HG02885 (cell line): ENCODE data around the gene TMEM9B.

Experiments used
- ATAC-seq: cut with Tn5 transposase; IDR thresholded peaks from one replicate; pipeline ENCODE4 v1.9.1; 2021; ENCODE audit warnings: mild to moderate bottlenecking; ENCODE audit not compliant: unreplicated experiment, poor library complexity

The TMEM9B gene

DNA sequence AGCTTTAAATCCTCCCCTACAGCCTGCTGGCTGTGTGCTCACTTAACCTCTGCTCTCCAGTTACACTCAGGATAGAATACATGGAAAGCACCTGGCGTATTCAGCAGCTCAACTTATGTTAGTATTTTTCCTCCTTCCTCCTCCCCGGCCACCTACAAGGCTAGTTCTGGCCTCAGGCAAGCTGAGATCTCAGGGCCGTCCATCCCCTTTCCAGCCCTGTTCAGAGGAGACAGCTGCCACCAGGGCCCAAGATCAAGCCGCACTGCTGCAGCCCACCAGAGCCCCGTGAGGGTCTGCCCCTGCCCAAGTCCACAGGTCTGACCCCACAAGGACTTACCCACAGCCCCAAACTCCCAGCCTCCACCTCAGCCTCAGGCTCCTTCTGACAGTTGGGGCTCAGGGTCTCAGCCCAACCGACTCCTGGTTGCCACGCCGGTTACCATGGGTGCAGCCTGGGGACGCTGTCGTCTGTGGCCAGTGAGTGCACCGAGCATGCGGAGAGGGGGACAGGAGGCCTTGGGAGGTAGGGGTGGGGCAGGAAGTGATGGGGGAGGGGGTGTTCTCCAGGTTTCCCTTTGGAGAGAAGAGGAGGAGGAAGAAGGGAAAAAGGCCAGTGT is 31.6 kb downstream of the TMEM9B start, which contains the start of gene C11orf16:
Gene C11orf16, minus strand, starts transcription at position 384 of the 617 bp plus-strand sequence. CDS start 639 bp downstream, outside the sequence.
- no peak for ATAC-seq

DNA sequence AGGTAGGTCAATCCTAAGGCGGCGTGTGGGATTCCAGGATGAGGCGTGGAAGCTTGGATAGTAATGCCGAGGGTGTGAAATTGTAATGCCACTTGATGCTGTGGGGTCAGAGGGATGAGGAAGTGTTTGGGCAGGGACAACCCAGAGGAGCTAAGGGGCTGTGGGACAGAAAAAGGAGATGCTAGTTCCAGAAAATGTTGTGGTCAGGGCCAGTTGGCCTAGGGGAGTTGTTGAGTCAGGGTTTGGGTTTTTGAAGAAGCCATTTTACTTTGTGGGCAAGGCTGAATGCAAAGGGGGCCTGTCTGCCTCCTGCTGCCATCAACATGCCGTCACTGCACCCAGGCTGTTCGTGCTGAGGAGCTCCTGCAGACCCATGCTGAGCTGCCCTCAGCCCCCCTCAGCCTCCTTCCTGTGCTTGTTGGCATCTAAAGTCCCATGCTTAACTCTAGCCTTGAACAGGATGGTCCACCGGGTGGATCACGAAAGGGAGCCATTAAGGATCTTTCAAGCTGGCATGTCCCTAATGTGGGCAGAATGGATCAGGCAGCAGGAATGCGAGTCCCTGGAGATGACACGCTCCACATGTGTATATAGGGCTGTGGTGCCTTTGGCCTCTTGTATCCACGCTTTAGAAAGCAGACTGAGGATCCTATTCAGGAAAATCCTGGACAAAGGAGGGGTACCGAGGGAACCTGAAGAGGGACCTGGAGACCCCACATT is 33.6 kb downstream of the TMEM9B start:
- no peak for ATAC-seq

DNA sequence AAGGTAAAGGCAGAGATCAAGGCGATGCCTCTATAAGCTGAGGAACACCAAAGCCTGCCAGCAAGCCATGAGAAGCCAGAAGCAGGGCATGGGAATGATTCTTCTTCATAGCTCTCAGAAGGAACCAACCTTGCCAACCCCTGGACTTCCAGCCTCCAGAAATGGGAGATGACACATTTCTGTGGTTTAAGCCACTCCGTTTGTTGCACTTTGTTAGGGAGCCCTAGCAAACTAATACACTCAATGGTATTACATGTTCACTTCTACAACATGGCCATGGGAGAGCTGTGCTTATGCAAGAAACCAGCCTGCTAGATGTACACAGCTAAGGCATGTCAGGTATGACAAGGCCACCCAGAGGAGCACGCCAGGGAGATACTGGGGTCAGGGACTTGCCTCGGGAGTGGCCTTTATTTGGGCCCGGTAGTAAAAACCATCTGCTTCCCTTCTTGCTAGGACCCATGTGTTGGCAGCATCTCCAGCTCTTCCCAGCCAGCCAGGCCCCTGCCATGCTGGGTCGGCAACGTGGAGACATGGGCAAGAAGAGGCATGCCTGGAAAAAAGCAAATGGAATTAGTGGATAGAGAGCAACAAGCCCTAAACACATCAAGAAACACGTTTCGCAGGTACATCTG is 35.1 kb downstream of the TMEM9B start:
- ATAC-seq: no peak

DNA sequence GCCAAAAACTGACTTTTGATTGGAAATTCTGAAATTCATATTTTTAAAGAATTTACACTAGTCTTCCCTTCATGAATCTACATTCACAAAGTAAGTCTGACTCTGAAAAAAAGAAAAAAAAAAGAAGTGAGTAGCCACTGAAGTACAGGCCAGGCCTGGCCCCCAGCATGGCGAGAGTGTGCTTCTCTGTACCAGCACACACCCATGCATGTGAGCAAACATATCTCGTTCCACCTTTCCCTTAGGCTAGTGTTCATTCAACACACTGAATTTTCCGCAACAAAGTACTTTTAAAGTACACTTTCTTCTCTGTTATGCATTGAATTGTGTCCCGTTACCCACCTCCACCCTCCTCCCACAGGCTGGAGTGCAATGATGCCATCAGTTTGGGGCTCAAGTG is 36.0 kb downstream of the TMEM9B start:
- no peak for ATAC-seq

DNA sequence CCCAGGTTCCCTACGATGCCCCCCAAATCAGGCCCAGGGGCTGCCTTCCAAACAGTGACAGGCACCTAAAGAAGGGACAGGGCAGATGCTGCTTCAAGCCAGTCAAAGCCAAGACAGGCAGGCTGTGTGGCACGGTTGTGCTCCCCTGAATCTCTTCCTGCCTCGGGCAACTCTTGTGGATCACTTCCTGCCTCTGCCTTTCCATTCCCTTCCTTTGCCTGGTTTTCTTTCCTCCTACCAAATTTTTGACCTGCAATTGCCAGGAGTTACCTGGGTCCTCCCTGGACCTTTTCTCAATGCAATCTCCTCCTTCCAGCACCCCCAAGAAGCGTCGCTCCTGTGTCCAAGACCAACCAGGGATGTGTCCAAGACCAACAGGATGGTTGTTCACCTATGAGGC is 37.0 kb downstream of the TMEM9B start:
- no peak for ATAC-seq

DNA sequence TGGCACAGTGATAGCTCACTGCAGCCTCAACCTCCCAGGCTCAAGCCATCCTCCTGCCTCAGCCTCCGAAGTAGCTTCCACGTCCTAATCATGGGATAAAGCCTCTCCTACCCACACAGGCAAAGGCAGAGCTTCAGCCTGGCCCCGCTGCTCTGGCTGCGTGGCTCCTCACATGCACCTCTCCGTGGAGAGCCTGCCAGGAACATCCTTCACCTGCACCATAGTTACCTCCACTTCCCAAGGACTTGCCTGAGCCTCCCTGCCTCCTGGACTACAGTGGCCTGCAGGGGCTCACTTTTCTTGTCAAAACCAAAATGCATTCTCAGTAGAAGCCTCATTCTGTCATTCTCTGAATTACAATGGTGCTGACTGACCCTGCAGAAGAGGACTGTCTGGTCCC is 38.0 kb downstream of the TMEM9B start:
- ATAC-seq: no peak

- no peak for ATAC-seq
Measured at GRCh38 chr11:8925711-8926110, 38.5 kb downstream of the TMEM9B start.

DNA sequence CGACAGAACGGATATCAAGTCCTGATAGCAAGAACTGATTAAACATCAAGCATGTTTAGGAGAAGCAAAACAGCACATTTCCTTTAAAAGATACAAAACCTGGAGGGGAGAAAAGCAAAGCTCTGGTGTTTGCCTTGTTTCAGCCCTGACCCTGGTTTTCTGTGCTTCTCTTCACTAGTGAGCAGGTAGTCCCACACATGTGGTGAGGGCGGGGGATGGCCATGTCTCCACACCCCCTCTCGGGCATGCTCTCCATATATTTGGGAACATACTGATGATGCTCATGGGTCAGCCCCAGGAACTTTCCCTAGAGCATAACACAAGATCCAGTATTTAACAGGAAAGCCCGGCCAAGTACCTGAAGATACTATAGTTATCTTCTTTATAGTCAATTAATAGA is 41.6 kb downstream of the TMEM9B start:
- ATAC-seq: no peak

GRCh38 chr11:8917157-8917825 is 47.0 kb downstream of the TMEM9B start:
- ATAC-seq: no peak

DNA sequence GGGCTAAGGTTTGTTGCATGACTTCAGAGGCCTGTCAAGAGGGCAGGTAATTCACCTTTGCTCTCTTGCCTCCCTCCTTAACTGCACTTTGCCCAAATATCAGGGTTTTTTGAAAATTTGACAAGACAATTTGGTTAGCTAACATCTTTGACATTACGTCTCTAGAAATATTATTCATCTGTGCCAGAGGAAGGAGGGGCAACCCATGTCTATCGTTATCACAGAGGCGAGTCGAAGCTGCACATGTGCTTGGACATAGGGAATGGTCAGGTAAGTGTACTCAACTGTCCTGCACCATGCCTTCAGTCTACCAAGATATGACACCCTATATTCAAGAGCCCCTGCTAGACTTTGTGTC is 49.6 kb downstream of the TMEM9B start:
- no peak for ATAC-seq

- ATAC-seq: no peak
Measured at GRCh38 chr11:8913961-8914660, 50.1 kb downstream of the TMEM9B start.

DNA sequence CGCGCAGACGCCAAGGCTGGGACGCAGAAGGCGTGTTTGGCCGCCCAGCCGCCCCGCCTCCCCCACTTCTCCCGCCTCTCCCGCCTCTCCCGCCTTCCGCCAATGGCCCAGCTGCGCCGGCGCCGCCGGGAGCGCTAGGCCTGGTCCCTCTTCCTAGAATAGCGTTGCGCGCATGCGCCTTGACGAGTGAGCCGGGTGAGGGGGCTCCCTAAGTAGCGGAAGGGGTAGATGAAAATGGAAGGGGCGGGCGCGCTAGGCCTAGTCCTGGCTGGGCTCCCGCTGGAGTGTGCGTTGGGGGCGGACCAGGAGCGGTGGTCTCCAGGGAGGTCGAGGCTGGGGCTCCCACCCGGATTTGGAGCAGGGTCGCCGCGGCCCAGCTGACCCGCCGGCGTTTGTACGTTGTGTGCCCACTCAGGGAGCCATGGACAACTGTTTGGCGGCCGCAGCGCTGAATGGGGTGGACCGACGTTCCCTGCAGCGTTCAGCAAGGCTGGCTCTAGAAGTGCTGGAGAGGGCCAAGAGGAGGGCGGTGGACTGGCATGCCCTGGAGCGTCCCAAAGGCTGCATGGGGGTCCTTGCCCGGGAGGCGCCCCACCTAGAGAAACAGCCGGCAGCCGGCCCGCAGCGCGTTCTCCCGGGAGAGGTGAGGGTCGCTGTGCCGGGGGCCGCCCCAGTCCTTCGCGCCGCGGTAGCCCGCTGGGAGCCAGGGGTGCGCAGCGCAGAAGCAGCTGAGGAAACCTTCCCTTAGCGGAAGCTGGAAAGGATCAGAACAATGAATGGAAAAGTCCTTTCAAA is 53.0 kb downstream of the TMEM9B start, which contains the start of gene AKIP1:
Gene AKIP1, plus strand, starts transcription at position 161 of the 795 bp plus-strand sequence. Its CDS starts 261 bp downstream, at position 422.
- ATAC-seq: peak; percentile 87

- ATAC-seq: peak; percentile 10
Measured at GRCh38 chr11:8910649-8911026, 53.6 kb downstream of the TMEM9B start.

- ATAC-seq: no peak
Measured at GRCh38 chr11:8908099-8908498, 56.1 kb downstream of the TMEM9B start.

DNA sequence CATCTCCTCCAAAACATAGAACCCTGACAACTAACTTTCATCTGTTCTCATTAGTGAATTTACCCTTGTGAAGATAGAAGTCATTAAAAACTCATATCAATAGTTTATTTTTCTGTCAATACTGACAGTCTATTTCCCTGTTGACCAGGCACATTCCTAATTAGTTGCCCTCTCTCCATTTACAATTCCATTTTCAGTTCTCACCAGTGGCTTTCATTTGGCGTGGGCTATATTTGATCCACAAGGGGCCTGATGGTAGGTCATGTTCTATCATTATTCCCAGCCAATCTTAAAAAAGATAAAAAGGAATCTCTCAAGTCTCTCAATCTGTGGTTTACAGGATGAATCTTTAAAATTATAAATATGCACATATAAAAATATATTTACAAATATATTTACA is 57.1 kb downstream of the TMEM9B start:
- ATAC-seq: no peak

- ATAC-seq: no peak
Measured at GRCh38 chr11:8905528-8906165, 58.6 kb downstream of the TMEM9B start.

DNA sequence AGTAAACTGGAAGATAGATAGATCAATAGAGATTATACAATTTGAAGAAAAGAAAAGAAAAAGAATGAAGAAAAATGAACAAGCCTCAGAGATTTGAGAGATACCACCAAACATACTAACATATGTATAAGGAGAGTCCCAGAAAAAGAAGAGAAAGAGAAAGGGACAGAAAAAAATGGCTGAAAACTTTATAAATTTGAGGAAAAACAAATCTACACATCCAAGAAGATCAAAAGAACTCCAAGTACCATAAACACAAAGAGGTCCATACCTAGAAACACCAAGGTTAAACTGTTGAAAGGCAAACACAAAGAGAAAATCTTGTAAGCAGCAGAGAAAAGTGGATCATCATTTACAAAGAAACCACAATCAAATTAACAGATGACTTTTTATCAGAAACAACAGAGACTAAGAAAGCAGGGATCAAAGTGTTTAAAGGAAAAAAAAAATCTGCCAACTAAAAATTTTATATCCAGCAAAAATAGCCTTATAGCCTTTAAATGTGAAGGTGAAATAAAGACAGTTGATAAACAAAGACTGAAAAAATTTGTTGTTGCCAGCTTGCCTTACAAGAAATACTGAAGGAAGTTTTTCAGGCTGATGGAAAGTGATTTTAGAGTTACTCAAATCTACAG is 65.0 kb downstream of the TMEM9B start:
- ATAC-seq: no peak
